Type B pancreatic cell (in vitro differentiated cells): ENCODE data around the gene PELI3. TPM values are rescaled to one million over a fixed set of nuclear protein-coding genes. Genes with fewer than 3 reads are reported as not detected.
"Not testable (repeated sequence)": the region's sequence is repeated elsewhere in the genome, so short reads cannot be mapped to it uniquely, and the experiment has no call there.

Experiments used
- DNase-seq: peaks from one replicate; pipeline ENCODE4 v3.0.0; 2021; ENCODE audit warnings: mixed read lengths; ENCODE audit not compliant: unreplicated experiment; ENCODE audit errors: extremely low spot score
- H3K27ac Mint-ChIP-seq: 2 replicates; pipeline ENCODE4 v1.8.0; 2021; ENCODE audit warnings: mild to moderate bottlenecking, mixed read lengths
- H3K27me3 Mint-ChIP-seq: 2 replicates; pipeline ENCODE4 v1.8.0; 2021; ENCODE audit warnings: mixed read lengths
- H3K36me3 Mint-ChIP-seq: 2 replicates; pipeline ENCODE4 v1.8.0; 2021; ENCODE audit warnings: mixed read lengths
- H3K4me1 Mint-ChIP-seq: one replicate; pipeline ENCODE4 v1.8.0; 2021; ENCODE audit warnings: mixed read lengths; ENCODE audit not compliant: unreplicated experiment
- H3K4me3 Mint-ChIP-seq: 2 replicates; pipeline ENCODE4 v1.8.0; 2021; ENCODE audit warnings: mild to moderate bottlenecking, mixed read lengths
- H3K9me3 Mint-ChIP-seq: 2 replicates; pipeline ENCODE4 v1.8.0; 2021; ENCODE audit warnings: mixed read lengths
- CTCF ChIP-seq: fragments of 200-600 bp; sonication (generic); conservative IDR thresholded peaks from 2 replicates; pipeline ENCODE4 v1.5.0; 2021; ENCODE audit warnings: antibody characterized with exemption, mild to moderate bottlenecking
- total RNA-seq: library from RNA; stranded (reverse); gene quantifications from 2 replicates; pipeline ENCODE4 v1.2.1, GENCODE V29; 2021; ENCODE audit warnings: low replicate concordance

Gene PELI3
- total RNA-seq, 1 donor from 2014 or later, result 17.9 TPM

- H3K4me1 Mint-ChIP-seq, result no peaks in the 10 kb centered on the region
- no peak for TF ChIP-seq CTCF
- no peak for DNase-seq
- no peak overlapping the region for H3K27ac Mint-ChIP-seq
- no peaks in the 10 kb centered on the region for H3K27me3 Mint-ChIP-seq
- peaks cover 12% of the 10 kb centered on the region for H3K36me3 Mint-ChIP-seq
- H3K9me3 Mint-ChIP-seq, result no peaks in the 10 kb centered on the region
- no peak overlapping the region for H3K4me3 Mint-ChIP-seq
Observed at GRCh38 chr11:66432597-66432996, 34.1 kb upstream of the PELI3 start.

GRCh38 chr11:66437979-66438503 lies 28.7 kb upstream of the PELI3 start:
- H3K4me1 Mint-ChIP-seq, result peaks cover 11% of the 10 kb centered on the region
- peaks cover 2% of the 10 kb centered on the region for H3K27me3 Mint-ChIP-seq
- H3K9me3 Mint-ChIP-seq, result no peaks in the 10 kb centered on the region
- no peak for TF ChIP-seq CTCF
- DNase-seq, result no peak
- H3K4me3 Mint-ChIP-seq, result peak overlapping the region; percentile 97
- H3K27ac Mint-ChIP-seq, result peak overlapping the region; percentile 97
- peaks cover 12% of the 10 kb centered on the region for H3K36me3 Mint-ChIP-seq

- H3K4me3 Mint-ChIP-seq, result peak within 1 kb of the TSS; percentile 97
- H3K27me3 Mint-ChIP-seq, result peaks cover 5% of the 10 kb centered on the region
- H3K36me3 Mint-ChIP-seq, result peaks cover 12% of the 10 kb centered on the region
- H3K27ac Mint-ChIP-seq, result peak within 1 kb of the TSS; percentile 97
- peak; percentile 67 for TF ChIP-seq CTCF
- peak; percentile 88 for DNase-seq
- peaks cover 11% of the 10 kb centered on the region for H3K4me1 Mint-ChIP-seq
- H3K9me3 Mint-ChIP-seq, result peaks cover 7% of the 10 kb centered on the region
Observed at GRCh38 chr11:66438504-66439466, 27.9 kb upstream of the PELI3 start, which contains the start of gene MRPL11. Gene MRPL11, minus strand, starts transcription at chr11:66438848. Its CDS starts 94 bp downstream, at chr11:66438754.

- DNase-seq, H3K9me3 Mint-ChIP-seq, H3K36me3 Mint-ChIP-seq, H3K4me3 Mint-ChIP-seq, H3K27me3 Mint-ChIP-seq, H3K27ac Mint-ChIP-seq: not testable (repeated sequence)
- H3K4me1 Mint-ChIP-seq, result peaks cover 11% of the 10 kb centered on the region
Observed at GRCh38 chr11:66440101-66440939, 26.4 kb upstream of the PELI3 start.

- H3K36me3 Mint-ChIP-seq, DNase-seq, H3K9me3 Mint-ChIP-seq, H3K4me3 Mint-ChIP-seq, H3K27me3 Mint-ChIP-seq, H3K27ac Mint-ChIP-seq: not testable (repeated sequence)
- peaks cover 11% of the 10 kb centered on the region for H3K4me1 Mint-ChIP-seq
Observed at GRCh38 chr11:66440940-66441282, 25.8 kb upstream of the PELI3 start.

GRCh38 chr11:66443602-66444001 lies 23.1 kb upstream of the PELI3 start:
- H3K4me1 Mint-ChIP-seq, result peaks cover 5% of the 10 kb centered on the region
- H3K9me3 Mint-ChIP-seq, result peaks cover 8% of the 10 kb centered on the region
- no peaks in the 10 kb centered on the region for H3K36me3 Mint-ChIP-seq
- H3K4me3 Mint-ChIP-seq, result no peak overlapping the region
- no peak for TF ChIP-seq CTCF
- H3K27me3 Mint-ChIP-seq, result peaks cover 12% of the 10 kb centered on the region
- no peak overlapping the region for H3K27ac Mint-ChIP-seq
- no peak for DNase-seq
